Measurements from ENCODE around the gene REG1A. TPM values are rescaled to one million over a fixed set of nuclear protein-coding genes. Genes with fewer than 3 reads are reported as not detected.

REG1A gene
- total and polyA plus RNA-seq, 9 of the 15 experiments (the other 6 are each of a cell fraction or from before 2014, with no cell fraction given), result 3.1 TPM; not detected in 8

GRCh38 chr2:79100285-79100684, 20.0 kb upstream of the REG1A start:
- no peak for FAIRE-seq
- in situ Hi-C loops (cut with MboI), result no loop called here
- ChIA-PET POLR2A (no interaction called here), CTCF (ENCODE audit: low intra/inter-chr PET ratio) (no interaction called here)
- Histone ChIP-seq H4K20me1 (replicated peaks; ENCODE audit: control insufficient read depth, insufficient read depth, low read length) (no peaks in the 10 kb centered on the region), H3K9ac (ENCODE audit: insufficient read depth in 1 of 2, low read depth in 2 of 2, low read length in 2 of 2) (no peak overlapping the region), H3K4me3 (no peak overlapping the region), H3K27ac (ENCODE audit: extremely low read depth, low read depth, low read length) (no peak overlapping the region), H3K36me3 (ENCODE audit: control insufficient read depth, insufficient read depth, low read length) (no peaks in the 10 kb centered on the region), H3K4me1 (replicated peaks in 1 of 2; ENCODE audit: control insufficient read depth in 2 of 2, insufficient read depth in 2 of 2, low read length in 2 of 2) (no peaks in the 10 kb centered on the region), H3K9me3 (replicated peaks; ENCODE audit: control insufficient read depth, insufficient read depth, low read depth, low read length) (no peaks in the 10 kb centered on the region), H3K9me1 (ENCODE audit: control insufficient read depth, insufficient read depth, low read length) (no peaks in the 10 kb centered on the region), H3K79me2 (ENCODE audit: control insufficient read depth, insufficient read depth, low read length) (no peaks in the 10 kb centered on the region), H3K4me2 (ENCODE audit: insufficient read depth, low read length) (no peak overlapping the region), H2AFZ (ENCODE audit: low read depth, low read length) (no peak overlapping the region), H3K27me3 (ENCODE audit: control insufficient read depth in 2 of 2, insufficient read depth in 2 of 2, low read length in 2 of 2) (no peaks in the 10 kb centered on the region)
- 0% methylated on average over 1 of the region's 1 CpG for whole genome bisulfite sequencing (ENCODE audit: insufficient coverage, low coverage, missing lambda C conversion rate)
- BruUV-seq (replicated peaks), result no TSS peak
- intact Hi-C loops (cut with micrococcal nuclease), result no loop called here
- DNase-seq (ENCODE audit: extremely low read depth in 1 of 4, low spot score in 3 of 4), result no peak
- ATAC-seq, result no peak
- TF ChIP-seq ZNF589 (CRISPR knock-in tag; IDR thresholded peaks at IDR 0.05; ENCODE audit: low read depth) (no peak), MXI1 (IDR thresholded peaks at IDR 0.05; ENCODE audit: low read depth, low read length) (no peak), ZNF41 (CRISPR knock-in tag; conservative IDR thresholded peaks at IDR 0.05) (no peak), HDAC6 (IDR thresholded peaks at IDR 0.05; ENCODE audit: low read depth, low read length) (no peak), NONO (IDR thresholded peaks at IDR 0.05; ENCODE audit: low read depth in 2 of 2, low read length in 1 of 2) (no peak), CEBPZ (IDR thresholded peaks at IDR 0.05; ENCODE audit: borderline replicate concordance, low read depth, low read length) (no peak), ZNF764 (CRISPR knock-in tag; IDR thresholded peaks at IDR 0.05; ENCODE audit: low read depth) (no peak), XRCC5 (IDR thresholded peaks at IDR 0.05; ENCODE audit: low read depth, low read length) (no peak), U2AF2 (optimal IDR thresholded peaks at IDR 0.05; ENCODE audit: low read depth, low read length) (no peak), FOXP4 (CRISPR knock-in tag; IDR thresholded peaks at IDR 0.05; ENCODE audit: borderline replicate concordance) (no peak), XRCC3 (IDR thresholded peaks at IDR 0.05) (no peak), BHLHE40 (IDR thresholded peaks at IDR 0.05; ENCODE audit: low read length) (no peak), FOS (IDR thresholded peaks at IDR 0.05; ENCODE audit: extremely low read depth, insufficient read length) (no peak), SNAPC5 (CRISPR knock-in tag; IDR thresholded peaks at IDR 0.05) (no peak), ZNF583 (CRISPR knock-in tag; IDR thresholded peaks at IDR 0.05) (no peak), PHF21A (IDR thresholded peaks at IDR 0.05; ENCODE audit: borderline replicate concordance, low read depth) (no peak), HSF4 (CRISPR knock-in tag; IDR thresholded peaks at IDR 0.05; ENCODE audit: borderline replicate concordance) (no peak), SNRNP70 (optimal IDR thresholded peaks at IDR 0.05; ENCODE audit: low read depth, low read length) (no peak)

Measured in K562 (cell line).